HEK293 (cell line): ENCODE results near the gene CLEC4G.

Source experiments
- KLF16 ChIP-seq: fragments of 450-650 bp; formaldehyde crosslinking; IDR thresholded peaks from 2 replicates; pipeline ENCODE4 v1.5.1; 2017; ENCODE audit warnings: missing biosample characterization, missing genetic modification characterization
- SP2 ChIP-seq: fragments of 450-650 bp; formaldehyde crosslinking; IDR thresholded peaks from 2 replicates; pipeline ENCODE4 v1.5.1; 2016; ENCODE audit warnings: missing biosample characterization, missing genetic modification characterization
- ZBTB7A ChIP-seq: fragments of 450-650 bp; formaldehyde crosslinking; IDR thresholded peaks from 2 replicates; pipeline ENCODE4 v1.5.1; 2016; ENCODE audit warnings: low read depth, missing biosample characterization, missing genetic modification characterization
- ZBTB8A ChIP-seq: fragments of 450-650 bp; formaldehyde crosslinking; IDR thresholded peaks from 2 replicates; pipeline ENCODE4 v1.5.1; 2016; ENCODE audit warnings: missing biosample characterization, missing genetic modification characterization
- ZNF112 ChIP-seq: fragments of 450-650 bp; formaldehyde crosslinking; IDR thresholded peaks from 2 replicates; pipeline ENCODE4 v1.5.0; 2017; ENCODE audit warnings: missing biosample characterization, missing genetic modification characterization
- ZNF133 ChIP-seq: fragments of 450-650 bp; formaldehyde crosslinking; IDR thresholded peaks from 2 replicates; pipeline ENCODE4 v1.5.1; 2016; ENCODE audit warnings: missing biosample characterization, missing genetic modification characterization
- ZNF140 ChIP-seq: fragments of 450-650 bp; formaldehyde crosslinking; IDR thresholded peaks from 2 replicates; pipeline ENCODE4 v1.5.1; 2016; ENCODE audit warnings: missing biosample characterization, missing genetic modification characterization
- ZNF184 ChIP-seq: fragments of 450-650 bp; IDR thresholded peaks from 2 replicates; pipeline ENCODE4 v1.5.1; 2018; ENCODE audit warnings: missing biosample characterization, mild to moderate bottlenecking, missing genetic modification characterization
- ZNF37A ChIP-seq: fragments of 450-650 bp; IDR thresholded peaks from 2 replicates; pipeline ENCODE4 v1.5.1; 2018; ENCODE audit warnings: missing biosample characterization, missing genetic modification characterization
- ZNF670 ChIP-seq: fragments of 450-650 bp; formaldehyde crosslinking; IDR thresholded peaks from 2 replicates; pipeline ENCODE4 v1.5.1; 2016; ENCODE audit warnings: missing biosample characterization, missing genetic modification characterization, low read depth
- TF ChIP-seq, protein P1 (sequence below): fragments of 450-650 bp; formaldehyde crosslinking; IDR thresholded peaks from 2 replicates; pipeline ENCODE4 v1.5.1; 2016; ENCODE audit warnings: missing biosample characterization, missing genetic modification characterization
- TF ChIP-seq, protein P2 (sequence below): fragments of 450-650 bp; formaldehyde crosslinking; IDR thresholded peaks from 2 replicates; pipeline ENCODE4 v1.5.1; 2016; ENCODE audit warnings: missing biosample characterization, missing genetic modification characterization, borderline replicate concordance
- TF ChIP-seq, protein P3 (sequence below): fragments of 450-650 bp; formaldehyde crosslinking; IDR thresholded peaks from 2 replicates; pipeline ENCODE4 v1.5.0; 2017; ENCODE audit warnings: missing biosample characterization, missing genetic modification characterization, borderline replicate concordance
- TF ChIP-seq, protein P4 (sequence below): fragments of 450-650 bp; formaldehyde crosslinking; IDR thresholded peaks from 2 replicates; pipeline ENCODE4 v1.5.1; 2016; ENCODE audit warnings: missing biosample characterization, missing genetic modification characterization

DNA sequence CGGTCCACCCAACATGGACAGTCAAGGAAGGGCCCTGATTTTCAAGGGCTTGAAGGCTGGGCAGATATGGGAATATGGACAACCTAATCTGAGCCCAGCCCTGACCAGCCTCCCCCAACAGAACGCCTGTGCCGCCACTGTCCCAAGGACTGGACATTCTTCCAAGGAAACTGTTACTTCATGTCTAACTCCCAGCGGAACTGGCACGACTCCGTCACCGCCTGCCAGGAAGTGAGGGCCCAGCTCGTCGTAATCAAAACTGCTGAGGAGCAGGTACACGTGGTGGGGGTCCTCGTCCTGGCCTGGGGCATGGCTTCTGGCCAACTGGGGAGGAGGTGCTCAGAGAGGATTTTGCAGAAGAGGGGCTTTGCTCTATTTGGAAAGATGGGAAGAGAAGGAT lies 34.6 kb upstream of the CLEC4G start:
- TF ChIP-seq, protein P1, sequence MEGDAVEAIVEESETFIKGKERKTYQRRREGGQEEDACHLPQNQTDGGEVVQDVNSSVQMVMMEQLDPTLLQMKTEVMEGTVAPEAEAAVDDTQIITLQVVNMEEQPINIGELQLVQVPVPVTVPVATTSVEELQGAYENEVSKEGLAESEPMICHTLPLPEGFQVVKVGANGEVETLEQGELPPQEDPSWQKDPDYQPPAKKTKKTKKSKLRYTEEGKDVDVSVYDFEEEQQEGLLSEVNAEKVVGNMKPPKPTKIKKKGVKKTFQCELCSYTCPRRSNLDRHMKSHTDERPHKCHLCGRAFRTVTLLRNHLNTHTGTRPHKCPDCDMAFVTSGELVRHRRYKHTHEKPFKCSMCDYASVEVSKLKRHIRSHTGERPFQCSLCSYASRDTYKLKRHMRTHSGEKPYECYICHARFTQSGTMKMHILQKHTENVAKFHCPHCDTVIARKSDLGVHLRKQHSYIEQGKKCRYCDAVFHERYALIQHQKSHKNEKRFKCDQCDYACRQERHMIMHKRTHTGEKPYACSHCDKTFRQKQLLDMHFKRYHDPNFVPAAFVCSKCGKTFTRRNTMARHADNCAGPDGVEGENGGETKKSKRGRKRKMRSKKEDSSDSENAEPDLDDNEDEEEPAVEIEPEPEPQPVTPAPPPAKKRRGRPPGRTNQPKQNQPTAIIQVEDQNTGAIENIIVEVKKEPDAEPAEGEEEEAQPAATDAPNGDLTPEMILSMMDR, result no peak
- TF ChIP-seq, protein P2, sequence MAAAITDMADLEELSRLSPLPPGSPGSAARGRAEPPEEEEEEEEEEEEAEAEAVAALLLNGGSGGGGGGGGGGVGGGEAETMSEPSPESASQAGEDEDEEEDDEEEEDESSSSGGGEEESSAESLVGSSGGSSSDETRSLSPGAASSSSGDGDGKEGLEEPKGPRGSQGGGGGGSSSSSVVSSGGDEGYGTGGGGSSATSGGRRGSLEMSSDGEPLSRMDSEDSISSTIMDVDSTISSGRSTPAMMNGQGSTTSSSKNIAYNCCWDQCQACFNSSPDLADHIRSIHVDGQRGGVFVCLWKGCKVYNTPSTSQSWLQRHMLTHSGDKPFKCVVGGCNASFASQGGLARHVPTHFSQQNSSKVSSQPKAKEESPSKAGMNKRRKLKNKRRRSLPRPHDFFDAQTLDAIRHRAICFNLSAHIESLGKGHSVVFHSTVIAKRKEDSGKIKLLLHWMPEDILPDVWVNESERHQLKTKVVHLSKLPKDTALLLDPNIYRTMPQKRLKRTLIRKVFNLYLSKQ, result no peak
- TF ChIP-seq ZNF133 (tag by site-specific recombination) (no peak), ZNF112 (tag by site-specific recombination) (no peak), ZNF140 (tag by site-specific recombination) (no peak), ZBTB8A (tag by site-specific recombination) (no peak), ZNF670 (tag by site-specific recombination) (no peak), KLF16 (tag by site-specific recombination) (no peak), ZBTB7A (tag by site-specific recombination) (no peak), ZNF184 (tag by site-specific recombination) (no peak), SP2 (tag by site-specific recombination) (no peak), ZNF37A (tag by site-specific recombination) (no peak)
- TF ChIP-seq, protein P3, sequence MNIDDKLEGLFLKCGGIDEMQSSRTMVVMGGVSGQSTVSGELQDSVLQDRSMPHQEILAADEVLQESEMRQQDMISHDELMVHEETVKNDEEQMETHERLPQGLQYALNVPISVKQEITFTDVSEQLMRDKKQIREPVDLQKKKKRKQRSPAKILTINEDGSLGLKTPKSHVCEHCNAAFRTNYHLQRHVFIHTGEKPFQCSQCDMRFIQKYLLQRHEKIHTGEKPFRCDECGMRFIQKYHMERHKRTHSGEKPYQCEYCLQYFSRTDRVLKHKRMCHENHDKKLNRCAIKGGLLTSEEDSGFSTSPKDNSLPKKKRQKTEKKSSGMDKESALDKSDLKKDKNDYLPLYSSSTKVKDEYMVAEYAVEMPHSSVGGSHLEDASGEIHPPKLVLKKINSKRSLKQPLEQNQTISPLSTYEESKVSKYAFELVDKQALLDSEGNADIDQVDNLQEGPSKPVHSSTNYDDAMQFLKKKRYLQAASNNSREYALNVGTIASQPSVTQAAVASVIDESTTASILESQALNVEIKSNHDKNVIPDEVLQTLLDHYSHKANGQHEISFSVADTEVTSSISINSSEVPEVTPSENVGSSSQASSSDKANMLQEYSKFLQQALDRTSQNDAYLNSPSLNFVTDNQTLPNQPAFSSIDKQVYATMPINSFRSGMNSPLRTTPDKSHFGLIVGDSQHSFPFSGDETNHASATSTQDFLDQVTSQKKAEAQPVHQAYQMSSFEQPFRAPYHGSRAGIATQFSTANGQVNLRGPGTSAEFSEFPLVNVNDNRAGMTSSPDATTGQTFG (tag by site-specific recombination), result no peak
- TF ChIP-seq, protein P4, sequence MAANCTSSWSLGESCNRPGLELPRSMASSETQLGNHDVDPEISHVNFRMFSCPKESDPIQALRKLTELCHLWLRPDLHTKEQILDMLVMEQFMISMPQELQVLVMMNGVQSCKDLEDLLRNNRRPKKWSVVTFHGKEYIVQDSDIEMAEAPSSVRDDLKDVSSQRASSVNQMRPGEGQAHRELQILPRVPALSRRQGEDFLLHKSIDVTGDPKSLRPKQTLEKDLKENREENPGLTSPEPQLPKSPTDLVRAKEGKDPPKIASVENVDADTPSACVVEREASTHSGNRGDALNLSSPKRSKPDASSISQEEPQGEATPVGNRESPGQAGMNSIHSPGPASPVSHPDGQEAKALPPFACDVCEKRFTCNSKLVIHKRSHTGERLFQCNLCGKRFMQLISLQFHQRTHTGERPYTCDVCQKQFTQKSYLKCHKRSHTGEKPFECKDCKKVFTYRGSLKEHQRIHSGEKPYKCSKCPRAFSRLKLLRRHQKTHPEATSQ (tag by site-specific recombination), result no peak
